Measurements from ENCODE around the gene FGF4. TPM values are rescaled to one million over a fixed set of nuclear protein-coding genes. Genes with fewer than 3 reads are reported as not detected.

Gene FGF4
- total and polyA plus RNA-seq, 2 donors (not counting 3 experiments of a cell fraction or from before 2014, with no cell fraction given): not detected

- dilution Hi-C loops (cut with MboI; ENCODE audit: extremely low pct_ligation_motif_present, low sequenced_read_pairs): no loop called here
These were observed 1.4 kb downstream of the FGF4 start for GRCh38 chr11:69773626-69774353.

More at GRCh38 chr11:69773626-69774353, 1.4 kb downstream of the FGF4 start:
- no peaks in the 10 kb centered on the region for H3K79me2 ChIP-seq (ENCODE audit: control insufficient read depth, insufficient read depth, low read length)
- H3K4me2 ChIP-seq (ENCODE audit: insufficient read depth, low read length): no peak overlapping the region
- intact Hi-C loops (cut with micrococcal nuclease): no loop called here
- FAIRE-seq (no peak), DNase-seq (ENCODE audit: low read depth, low spot score) (no peak)
- H3K27ac ChIP-seq (ENCODE audit: insufficient read depth, low read depth, low read length): no peak overlapping the region
- CTCF ChIA-PET: no interaction called here
- TF ChIP-seq EZH2 (IDR thresholded peaks at IDR 0.05; ENCODE audit: borderline replicate concordance, low read depth, low read length, severe bottlenecking) (no peak), POLR2A (IDR thresholded peaks at IDR 0.05; ENCODE audit: low read depth, low read length) (no peak), POLR2AphosphoS5 (IDR thresholded peaks at IDR 0.05; ENCODE audit: insufficient read depth, low read depth, low read length) (no peak), GATA2 (IDR thresholded peaks at IDR 0.05; ENCODE audit: insufficient read depth, insufficient read length, low read depth, low read length) (no peak), JUN (IDR thresholded peaks at IDR 0.05; ENCODE audit: borderline replicate concordance, insufficient read depth, insufficient read length, low read depth) (no peak), MAX (IDR thresholded peaks at IDR 0.05; ENCODE audit: insufficient read depth, insufficient read length) (no peak), CTCF (IDR thresholded peaks at IDR 0.05; ENCODE audit: extremely low read depth in 1 of 2, insufficient read depth in 1 of 2, low read depth in 1 of 2, low read length in 2 of 2) (no peak), FOS (IDR thresholded peaks at IDR 0.05; ENCODE audit: borderline replicate concordance, insufficient read depth, low read length) (no peak), MYC (IDR thresholded peaks at IDR 0.05; ENCODE audit: low read depth, low read length) (no peak)
- POLR2A ChIA-PET: no interaction called here
- H4K20me1 ChIP-seq (replicated peaks; ENCODE audit: control insufficient read depth, extremely low read depth, insufficient read depth, low read length): no peaks in the 10 kb centered on the region
- H3K27me3 ChIP-seq (ENCODE audit: control insufficient read depth in 2 of 2, insufficient read depth in 2 of 2, low read length in 2 of 2): peaks cover 47 to 53% of the 10 kb centered on the region in 2 experiments
- no peaks in the 10 kb centered on the region for H3K36me3 ChIP-seq (ENCODE audit: control insufficient read depth in 2 of 2, extremely low read depth in 1 of 2, insufficient read depth in 2 of 2, low read length in 2 of 2)
- H3K9ac ChIP-seq (replicated peaks; ENCODE audit: extremely low read depth, insufficient read depth, low read length): no peak overlapping the region
- no peaks in the 10 kb centered on the region for H3K9me1 ChIP-seq (replicated peaks; ENCODE audit: control insufficient read depth, extremely low read depth, insufficient read depth, low read length)
- H3K4me1 ChIP-seq (ENCODE audit: control insufficient read depth, extremely low read depth, insufficient read depth, low read length): no peaks in the 10 kb centered on the region
- H2AFZ ChIP-seq (ENCODE audit: low read depth, low read length): no peak overlapping the region
- H3K4me3 ChIP-seq (replicated peaks in 1 of 3; ENCODE audit: insufficient read depth in 1 of 3, low read depth in 1 of 3, low read length in 3 of 3): no peak overlapping the region
- H3K9me3 ChIP-seq (replicated peaks; ENCODE audit: control insufficient read depth, insufficient read depth, low read length): no peaks in the 10 kb centered on the region
- no TSS peak for BruUV-seq (replicated peaks)

Measured in endothelial cell of umbilical vein (primary cell).